HL-60/S4 (cell line): ENCODE measurements around the gene OR1E2.
"Not testable (repeated sequence)": the region's sequence is repeated elsewhere in the genome, so short reads cannot be mapped to it uniquely, and the experiment has no call there.

ENCODE experiments used
- in situ Hi-C: fragments of 300-500 bp; cut with MboI; formaldehyde crosslinking; loops from 2 replicates; pipeline ENCODE4 v1.14.3; 2022; ENCODE audit warnings: low sequenced_read_pairs

The OR1E2 gene

DNA sequence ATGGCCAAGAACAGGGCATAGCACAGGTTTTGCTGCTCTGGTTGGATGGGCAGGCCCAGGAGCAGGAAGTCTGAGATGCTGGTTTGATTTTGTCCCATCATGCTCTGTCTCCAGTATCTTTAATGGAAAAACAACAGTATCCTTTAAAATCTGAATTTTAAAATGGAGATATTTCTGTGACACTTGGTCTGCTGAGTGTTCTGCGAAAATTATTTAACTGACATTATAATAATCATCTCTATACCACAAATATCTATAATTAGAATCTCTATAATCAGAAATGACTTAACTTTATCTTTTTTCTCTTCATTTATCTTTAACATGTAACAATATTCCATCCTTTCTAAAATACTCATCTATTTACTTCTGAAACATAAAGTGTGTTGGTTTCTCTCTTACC lies 35.3 kb downstream of the OR1E2 start, which contains the start of gene OR1E1:
Gene OR1E1, minus strand, starts transcription at position 101 of the 400 bp plus-strand sequence. Its CDS starts 0 bp downstream, at position 101.
- in situ Hi-C loops, result no loop called here

GRCh38 chr17:3397801-3398200 lies 35.8 kb downstream of the OR1E2 start:
- in situ Hi-C loops, result not testable (repeated sequence)

DNA sequence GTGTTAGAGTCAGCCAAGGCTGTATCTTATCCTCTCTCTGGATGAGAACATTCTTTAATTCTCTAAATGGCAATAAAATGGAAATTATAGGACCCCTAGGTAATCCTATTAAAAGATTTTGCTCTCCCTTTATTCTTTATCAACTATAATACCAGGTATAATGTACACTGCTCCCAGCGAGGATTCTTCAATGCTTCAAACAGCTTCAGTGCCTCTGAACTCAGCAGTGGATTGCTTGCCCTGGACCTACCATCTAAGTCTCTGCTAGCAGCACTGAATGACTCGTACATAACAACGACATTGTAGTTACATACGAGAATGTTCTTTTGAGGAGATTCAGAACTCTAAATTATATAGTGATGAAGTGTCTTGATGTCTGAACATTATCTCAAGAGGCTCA lies 43.9 kb downstream of the OR1E2 start:
- in situ Hi-C loops, result no loop called here

DNA sequence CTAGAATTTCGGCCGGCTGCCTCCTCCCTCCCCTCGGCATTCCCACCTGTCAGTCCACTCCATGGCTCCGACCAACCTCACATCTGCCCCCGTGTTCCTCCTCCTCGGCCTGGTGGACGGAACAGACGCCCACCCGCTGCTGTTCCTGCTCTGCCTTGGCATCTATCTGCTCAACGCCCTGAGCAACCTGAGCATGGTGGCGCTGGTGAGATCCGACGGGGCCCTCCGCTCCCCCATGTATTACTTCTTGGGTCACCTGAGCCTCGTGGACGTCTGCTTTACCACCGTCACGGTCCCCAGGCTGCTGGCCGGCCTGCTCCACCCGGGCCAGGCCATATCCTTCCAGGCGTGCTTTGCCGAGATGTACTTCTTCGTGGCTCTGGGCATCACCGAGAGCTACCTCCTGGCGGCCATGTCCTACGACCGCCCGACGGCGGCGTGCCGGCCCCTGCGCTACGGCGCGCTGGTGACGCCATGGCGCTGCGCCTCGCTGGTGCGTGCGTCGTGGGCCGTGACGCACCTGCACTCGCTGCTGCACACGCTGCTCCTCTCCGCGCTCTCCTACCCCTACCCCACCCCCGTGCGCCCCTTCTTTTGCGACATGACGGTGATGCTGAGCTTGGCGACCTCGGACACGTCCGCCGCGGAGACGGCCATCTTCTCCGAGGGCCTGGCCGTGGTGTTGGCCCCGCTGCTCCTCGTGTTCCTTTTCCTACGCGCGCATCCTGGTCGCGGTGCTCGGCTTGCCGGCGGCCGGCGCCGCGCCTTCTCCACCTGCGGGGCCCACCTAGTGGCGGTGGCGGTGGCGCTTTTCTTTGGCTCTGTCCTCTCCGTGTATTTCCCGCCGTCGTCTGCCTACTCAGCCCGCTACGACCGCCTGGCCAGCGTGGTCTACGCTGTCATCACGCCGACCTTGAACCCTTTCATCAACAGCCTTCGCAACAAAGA lies 47.5 kb downstream of the OR1E2 start, which contains the start of gene OR3A2:
Gene OR3A2, minus strand, starts transcription at position 440 of the 948 bp plus-strand sequence.
- in situ Hi-C loops, result no loop called here
